ENCODE data around the gene ROBO1. TPM values are rescaled to one million over a fixed set of nuclear protein-coding genes. Genes with fewer than 3 reads are reported as not detected.

Gene ROBO1
- total RNA-seq, 1 experiment from 2014 or later, result 33.9 TPM

GRCh38 chr3:78832785-78833204 is 935.0 kb downstream of the ROBO1 start:
- CTCF ChIA-PET, result interaction anchor here (0.8 kb wide), 1 partner anchor 11 kb away, joined by 3 read pairs; no protein-coding TSS in a partner anchor
- TF ChIP-seq CTCF (IDR thresholded peaks at IDR 0.05; ENCODE audit: unreplicated experiment), result no peak
- Mint-ChIP-seq H3K27ac (ENCODE audit: unreplicated experiment) (no peak overlapping the region), H3K4me3 (ENCODE audit: low read depth, unreplicated experiment) (no peak overlapping the region), H3K4me1 (ENCODE audit: low read depth, unreplicated experiment) (no peaks in the 10 kb centered on the region), H3K27me3 (ENCODE audit: unreplicated experiment) (no peaks in the 10 kb centered on the region), H3K9me3 (ENCODE audit: low read depth, unreplicated experiment) (no peaks in the 10 kb centered on the region), H3K36me3 (ENCODE audit: insufficient read depth, unreplicated experiment) (no peaks in the 10 kb centered on the region)
- DNase-seq, result no peak
- no TSS peak for BruUV-seq (replicated peaks)
- intact Hi-C loops (cut with micrococcal nuclease; ENCODE audit: unreplicated experiment), result no loop called here

GRCh38 chr3:78831446-78831972 is 936.3 kb downstream of the ROBO1 start:
- no peak for DNase-seq
- no TSS peak for BruUV-seq (replicated peaks)
- Mint-ChIP-seq H3K27ac (ENCODE audit: unreplicated experiment) (no peak overlapping the region), H3K9me3 (ENCODE audit: low read depth, unreplicated experiment) (no peaks in the 10 kb centered on the region), H3K27me3 (ENCODE audit: unreplicated experiment) (no peaks in the 10 kb centered on the region), H3K36me3 (ENCODE audit: insufficient read depth, unreplicated experiment) (no peaks in the 10 kb centered on the region), H3K4me1 (ENCODE audit: low read depth, unreplicated experiment) (no peaks in the 10 kb centered on the region), H3K4me3 (ENCODE audit: low read depth, unreplicated experiment) (no peak overlapping the region)
- intact Hi-C loops (cut with micrococcal nuclease; ENCODE audit: unreplicated experiment), result no loop called here
- TF ChIP-seq CTCF (IDR thresholded peaks at IDR 0.05; ENCODE audit: unreplicated experiment), result no peak
- CTCF ChIA-PET, result interaction anchor here (0.6 kb wide), 1 partner anchor 62 kb away, joined by 5 read pairs; no protein-coding TSS in a partner anchor

GRCh38 chr3:78830470-78830869 is 937.3 kb downstream of the ROBO1 start:
- no peaks in the 10 kb centered on the region for H3K36me3 Mint-ChIP-seq (ENCODE audit: insufficient read depth, unreplicated experiment)
- no peak for DNase-seq
- no peak overlapping the region for H3K27ac Mint-ChIP-seq (ENCODE audit: unreplicated experiment)
- CTCF ChIA-PET, result no interaction called here
- H3K9me3 Mint-ChIP-seq (ENCODE audit: low read depth, unreplicated experiment), result no peaks in the 10 kb centered on the region
- no peak for TF ChIP-seq CTCF (IDR thresholded peaks at IDR 0.05; ENCODE audit: unreplicated experiment)
- no peak overlapping the region for H3K4me3 Mint-ChIP-seq (ENCODE audit: low read depth, unreplicated experiment)
- H3K27me3 Mint-ChIP-seq (ENCODE audit: unreplicated experiment), result no peaks in the 10 kb centered on the region
- intact Hi-C loops (cut with micrococcal nuclease; ENCODE audit: unreplicated experiment), result no loop called here
- BruUV-seq (replicated peaks), result no TSS peak
- no peaks in the 10 kb centered on the region for H3K4me1 Mint-ChIP-seq (ENCODE audit: low read depth, unreplicated experiment)

- intact Hi-C loops (cut with micrococcal nuclease; ENCODE audit: unreplicated experiment), result loop anchor here (5.0 kb wide), 1 partner anchor 75 kb away; no protein-coding TSS in a partner anchor
- no peak overlapping the region for H3K27ac Mint-ChIP-seq (ENCODE audit: unreplicated experiment)
- no peak for TF ChIP-seq CTCF (IDR thresholded peaks at IDR 0.05; ENCODE audit: unreplicated experiment)
- no peak for DNase-seq
- no peaks in the 10 kb centered on the region for H3K36me3 Mint-ChIP-seq (ENCODE audit: insufficient read depth, unreplicated experiment)
- no TSS peak for BruUV-seq (replicated peaks)
- CTCF ChIA-PET, result no interaction called here
- H3K4me3 Mint-ChIP-seq (ENCODE audit: low read depth, unreplicated experiment), result no peak overlapping the region
- peaks cover 27% of the 10 kb centered on the region for H3K4me1 Mint-ChIP-seq (ENCODE audit: low read depth, unreplicated experiment)
- no peaks in the 10 kb centered on the region for H3K27me3 Mint-ChIP-seq (ENCODE audit: unreplicated experiment)
- H3K9me3 Mint-ChIP-seq (ENCODE audit: low read depth, unreplicated experiment), result no peaks in the 10 kb centered on the region
Observed at GRCh38 chr3:78827618-78828017, 940.2 kb downstream of the ROBO1 start.
